Caco-2 (cell line): Measurements from ENCODE around the gene ARHGAP15. TPM values are rescaled to one million over a fixed set of nuclear protein-coding genes. Genes with fewer than 3 reads are reported as not detected.

Experiments used
- BruUV-seq: library from RNA; stranded (reverse); fragments of 400-500 nt; replicated peaks from 2 replicates; lab custom pipeline; 2021; lab: Mats Ljungman, UMichigan
- CTCF ChIA-PET: fragments of 300-600 bp; sonication (Branson Sonifier 250); formaldehyde crosslinking; loops from one replicate; lab custom pipeline; 2022; ENCODE audit warnings: antibody characterized with exemption; lab: Charles Lee
- POLR2A ChIA-PET: fragments of 300-600 bp; sonication (Branson Sonifier 250); formaldehyde crosslinking; loops from one replicate; lab custom pipeline; 2022; ENCODE audit warnings: antibody characterized with exemption; lab: Charles Lee
- DNase-seq, 2 experiments: peaks; one replicate each; pipeline versions ENCODE4 v3.0.0 to v3.0.0-alpha.2; 2020 to 2022
- H3K27me3 ChIP-seq: replicated peaks from 2 replicates; pipeline ENCODE4 v1.6.0; 2011; ENCODE audit warnings: low read length; ENCODE audit not compliant: control insufficient read depth, insufficient read depth
- H3K36me3 ChIP-seq: 2 replicates; pipeline ENCODE4 v1.5.1; 2011; ENCODE audit warnings: low read length; ENCODE audit not compliant: control insufficient read depth, insufficient read depth
- H3K4me1 ChIP-seq: fragments of 250-450 bp; sonication (Bioruptor Pico); 2 replicates; pipeline ENCODE4 v1.5.1; 2020; ENCODE audit warnings: mild to moderate bottlenecking
- H3K4me3 ChIP-seq: 2 replicates; pipeline ENCODE4 v1.5.1; 2011; ENCODE audit warnings: low read depth, mild to moderate bottlenecking, control low read depth, low read length
- H3K9me3 ChIP-seq: fragments of 250-450 bp; sonication (Bioruptor Pico); 2 replicates; pipeline ENCODE4 v1.5.1; 2020; ENCODE audit warnings: mild to moderate bottlenecking, moderate library complexity
- H3K27ac Mint-ChIP-seq: one replicate; pipeline ENCODE4 v1.8.0; 2022; ENCODE audit warnings: mixed read lengths; ENCODE audit not compliant: unreplicated experiment
- H3K27me3 Mint-ChIP-seq: one replicate; pipeline ENCODE4 v1.8.0; 2022; ENCODE audit warnings: mixed read lengths; ENCODE audit not compliant: insufficient read depth, unreplicated experiment
- H3K36me3 Mint-ChIP-seq: one replicate; pipeline ENCODE4 v1.8.0; 2022; ENCODE audit warnings: mild to moderate bottlenecking, mixed read lengths; ENCODE audit not compliant: insufficient read depth, unreplicated experiment
- H3K4me1 Mint-ChIP-seq: one replicate; pipeline ENCODE4 v1.8.0; 2022; ENCODE audit warnings: low read depth, mixed read lengths; ENCODE audit not compliant: unreplicated experiment
- H3K4me3 Mint-ChIP-seq: one replicate; pipeline ENCODE4 v1.8.0; 2022; ENCODE audit warnings: mild to moderate bottlenecking, moderate library complexity, mixed read lengths; ENCODE audit not compliant: unreplicated experiment
- H3K9me3 Mint-ChIP-seq: one replicate; pipeline ENCODE4 v1.8.0; 2022; ENCODE audit warnings: mixed read lengths; ENCODE audit not compliant: unreplicated experiment
- CTCF ChIP-seq, 2 experiments: fragments of 200-600 bp in 1 of 2; IDR thresholded peaks; 1 replicate in 1 of 2; 2 replicates in 1 of 2; pipeline versions ENCODE4 v1.5.1 to v1.8.0; 2011 to 2022; ENCODE audit warnings: antibody characterized with exemption in 1 of 2, control low read depth in 1 of 2, inconsistent platforms in 1 of 2, low read depth in 1 of 2, low read length in 1 of 2, mild to moderate bottlenecking in 1 of 2, moderate library complexity in 1 of 2; ENCODE audit not compliant: insufficient read depth in 1 of 2, severe bottlenecking in 1 of 2, unreplicated experiment in 1 of 2
- intact Hi-C: fragments of 100-400 bp; cut with micrococcal nuclease; formaldehyde crosslinking; loops from one replicate; pipeline ENCODE4 v1.10.0; 2022; ENCODE audit not compliant: unreplicated experiment
- total RNA-seq: library from RNA; stranded (reverse); gene quantifications from 2 replicates; pipeline ENCODE4 v1.2.3, GENCODE V29; 2022

The ARHGAP15 gene
- total RNA-seq, 1 experiment from 2014 or later: not detected

- H3K4me1 Mint-ChIP-seq: no peaks in the 10 kb centered on the region
- intact Hi-C loops: no loop called here
Observed at GRCh38 chr2:143608758-143609157, 479.5 kb downstream of the ARHGAP15 start.

GRCh38 chr2:143611336-143611735 is 482.1 kb downstream of the ARHGAP15 start:
- H3K36me3 Mint-ChIP-seq: no peaks in the 10 kb centered on the region
- H3K4me3 Mint-ChIP-seq: no peak overlapping the region
- intact Hi-C loops: no loop called here
- H3K4me1 ChIP-seq: no peaks in the 10 kb centered on the region
- no peaks in the 10 kb centered on the region for H3K9me3 ChIP-seq
- no peaks in the 10 kb centered on the region for H3K4me1 Mint-ChIP-seq
- no peak for DNase-seq
- BruUV-seq: no TSS peak
- H3K27me3 Mint-ChIP-seq: peaks cover 11% of the 10 kb centered on the region
- H3K27me3 ChIP-seq: no peaks in the 10 kb centered on the region
- H3K9me3 Mint-ChIP-seq: no peaks in the 10 kb centered on the region
- H3K4me3 ChIP-seq: no peak overlapping the region
- POLR2A ChIA-PET: no interaction called here
- H3K36me3 ChIP-seq: no peaks in the 10 kb centered on the region
- H3K27ac Mint-ChIP-seq: no peak overlapping the region
- CTCF ChIA-PET: no interaction called here
- TF ChIP-seq CTCF (IDR thresholded peaks at IDR 0.05; ENCODE audit: insufficient read depth in 1 of 2, low read depth in 1 of 2, low read length in 1 of 2, severe bottlenecking in 1 of 2, unreplicated experiment in 1 of 2): no peak

More at GRCh38 chr2:143608758-143609157, 479.5 kb downstream of the ARHGAP15 start:
- Histone ChIP-seq H3K9me3 (no peaks in the 10 kb centered on the region), H3K27me3 (no peaks in the 10 kb centered on the region), H3K36me3 (no peaks in the 10 kb centered on the region), H3K4me1 (no peaks in the 10 kb centered on the region), H3K4me3 (no peak overlapping the region)
- no peak overlapping the region for H3K4me3 Mint-ChIP-seq
- no peaks in the 10 kb centered on the region for H3K36me3 Mint-ChIP-seq
- ChIA-PET POLR2A (no interaction called here), CTCF (no interaction called here)
- H3K9me3 Mint-ChIP-seq: no peaks in the 10 kb centered on the region
- peaks cover 4% of the 10 kb centered on the region for H3K27me3 Mint-ChIP-seq
- no TSS peak for BruUV-seq
- DNase-seq: no peak
- no peak for TF ChIP-seq CTCF (IDR thresholded peaks at IDR 0.05; ENCODE audit: insufficient read depth in 1 of 2, low read depth in 1 of 2, low read length in 1 of 2, severe bottlenecking in 1 of 2, unreplicated experiment in 1 of 2)
- no peak overlapping the region for H3K27ac Mint-ChIP-seq

- Histone ChIP-seq H3K27me3 (no peaks in the 10 kb centered on the region), H3K36me3 (no peaks in the 10 kb centered on the region), H3K4me1 (no peaks in the 10 kb centered on the region), H3K9me3 (no peaks in the 10 kb centered on the region), H3K4me3 (no peak overlapping the region)
- Mint-ChIP-seq H3K36me3 (no peaks in the 10 kb centered on the region), H3K27me3 (peaks cover 9% of the 10 kb centered on the region), H3K9me3 (no peaks in the 10 kb centered on the region), H3K4me1 (no peaks in the 10 kb centered on the region), H3K27ac (no peak overlapping the region), H3K4me3 (no peak overlapping the region)
- no peak for TF ChIP-seq CTCF (IDR thresholded peaks at IDR 0.05; ENCODE audit: insufficient read depth in 1 of 2, low read depth in 1 of 2, low read length in 1 of 2, severe bottlenecking in 1 of 2, unreplicated experiment in 1 of 2)
- no TSS peak for BruUV-seq
- DNase-seq: no peak
- ChIA-PET CTCF (no interaction called here), POLR2A (no interaction called here)
- intact Hi-C loops: no loop called here
Observed at GRCh38 chr2:143615562-143615961, 486.3 kb downstream of the ARHGAP15 start.
